Mucosa of descending colon (tissue), 3 donors: ENCODE measurements around the gene VIT. TPM values are rescaled to one million over a fixed set of nuclear protein-coding genes. Genes with fewer than 3 reads are reported as not detected.

Experiments used
- ATAC-seq: fragments of 200-7000 bp; cut with Tn5 transposase; one replicate; pipeline ENCODE4 v1.9.1; 2020; ENCODE audit warnings: mild to moderate bottlenecking, moderate library complexity
- DNase-seq, 3 donors: peaks; one replicate each; pipeline ENCODE4 v3.0.0-alpha.2; 2020
- H3K36me3 ChIP-seq: fragments of 200-600 bp; one replicate; pipeline ENCODE4 v1.8.0; 2021; ENCODE audit warnings: low read depth, mild to moderate bottlenecking
- H3K4me1 ChIP-seq: fragments of 200-600 bp; one replicate; pipeline ENCODE4 v1.8.0; 2021; ENCODE audit warnings: low read depth, mild to moderate bottlenecking
- H3K4me3 ChIP-seq: fragments of 200-600 bp; one replicate; pipeline ENCODE4 v1.8.0; 2021; ENCODE audit warnings: mild to moderate bottlenecking
- H3K9me3 ChIP-seq: fragments of 200-600 bp; one replicate; pipeline ENCODE4 v1.8.0; 2021; ENCODE audit warnings: mild to moderate bottlenecking
- CTCF ChIP-seq: fragments of 200-600 bp; IDR thresholded peaks from one replicate; pipeline ENCODE4 v1.8.0; 2022; ENCODE audit warnings: antibody characterized with exemption, mild to moderate bottlenecking
- intact Hi-C, 2 donors: fragments of 100-400 bp; cut with DNase I in 1 of 2; cut with micrococcal nuclease in 1 of 2; formaldehyde crosslinking; loops; one replicate each; pipeline versions ENCODE4 v1.11.0 to v1.11.1; 2022; cut with DNase I, micrococcal nuclease
- total RNA-seq, 3 donors: library from RNA; stranded (reverse); fragmentation: NEBNext Ultra II Directional in 2 of 3; extraction: Animal tissue kit (Norgen Biotek cat#: 25700) in 2 of 3; gene quantifications; one replicate each; pipeline versions ENCODE4 v1.2.1 to v1.2.4, GENCODE V29; 2021 to 2023
- donor health status: DM: no; HTN: no; CAD: no; lungs with moderate emphysema.
- donor health status: DM: no; HTN: no; CAD: no.
- donor health status: DM: no; HTN: yes; CAD: no.

The VIT gene
- total RNA-seq, 3 donors from 2014 or later = 1.3 to 3.5 TPM; not detected in 1

- intact Hi-C loops = no loop called here
These were observed 35.6 kb downstream of the VIT start for GRCh38 chr2:36731941-36732672.

GRCh38 chr2:36732673-36733036 is 36.1 kb downstream of the VIT start:
- H3K36me3 ChIP-seq = no peaks in the 10 kb centered on the region
- H3K4me3 ChIP-seq = no peak overlapping the region
- intact Hi-C loops = no loop called here
- ATAC-seq = no peak
- no peaks in the 10 kb centered on the region for H3K4me1 ChIP-seq
- TF ChIP-seq CTCF = no peak
- DNase-seq = no peak
- H3K9me3 ChIP-seq = peaks cover 5% of the 10 kb centered on the region

More at GRCh38 chr2:36731941-36732672, 35.6 kb downstream of the VIT start:
- Histone ChIP-seq H3K36me3 (no peaks in the 10 kb centered on the region), H3K4me1 (no peaks in the 10 kb centered on the region), H3K4me3 (no peak overlapping the region), H3K9me3 (peaks cover 5% of the 10 kb centered on the region)
- DNase-seq = no peak
- no peak for TF ChIP-seq CTCF
- no peak for ATAC-seq

DNA sequence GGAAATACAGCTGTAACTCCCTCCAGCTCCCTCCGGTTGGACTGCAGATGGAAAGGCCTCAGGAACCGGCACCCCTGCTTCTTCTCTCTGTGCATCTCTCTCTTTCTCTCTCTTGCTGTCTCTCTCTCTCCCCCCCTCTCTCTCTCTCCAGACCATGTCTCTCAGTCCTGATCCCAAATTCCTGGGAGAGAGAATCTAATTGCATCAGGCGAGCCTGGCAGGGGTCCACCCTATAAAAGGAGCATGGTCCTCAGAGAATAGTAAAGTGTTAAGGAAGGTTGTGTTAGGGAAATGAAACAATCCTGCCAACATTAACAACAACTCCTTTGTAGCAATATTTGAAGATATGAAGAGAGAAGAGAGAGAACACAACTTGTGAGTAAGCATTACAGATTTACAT is 36.7 kb downstream of the VIT start:
- DNase-seq = no peak
- no peak overlapping the region for H3K4me3 ChIP-seq
- H3K9me3 ChIP-seq = peaks cover 5% of the 10 kb centered on the region
- H3K4me1 ChIP-seq = no peaks in the 10 kb centered on the region
- TF ChIP-seq CTCF = no peak
- H3K36me3 ChIP-seq = no peaks in the 10 kb centered on the region
- intact Hi-C loops = no loop called here
- no peak for ATAC-seq

DNA sequence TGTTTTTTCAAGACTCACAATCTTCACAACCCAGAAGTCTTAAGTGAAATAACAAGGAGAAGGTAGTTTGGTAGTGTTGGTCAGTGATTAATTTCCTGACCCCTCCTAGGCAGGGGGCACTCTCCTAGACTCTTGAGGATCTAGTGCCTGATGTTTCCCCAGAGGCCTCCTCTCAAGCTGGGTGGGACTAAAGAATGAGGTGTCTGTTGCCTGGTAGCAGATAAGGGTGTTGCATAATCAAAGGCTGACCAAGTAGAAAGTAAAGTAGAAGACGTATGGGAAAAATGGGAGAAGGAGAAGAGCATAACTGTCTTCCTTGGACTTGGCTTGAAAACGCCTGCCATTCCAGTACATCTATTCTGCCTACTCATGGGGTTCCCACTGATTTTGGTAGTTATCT is 37.8 kb downstream of the VIT start:
- H3K36me3 ChIP-seq = no peaks in the 10 kb centered on the region
- no peak for DNase-seq
- H3K4me1 ChIP-seq = no peaks in the 10 kb centered on the region
- H3K4me3 ChIP-seq = no peak overlapping the region
- ATAC-seq = no peak
- H3K9me3 ChIP-seq = peaks cover 5% of the 10 kb centered on the region
- intact Hi-C loops = no loop called here
- no peak for TF ChIP-seq CTCF

DNA sequence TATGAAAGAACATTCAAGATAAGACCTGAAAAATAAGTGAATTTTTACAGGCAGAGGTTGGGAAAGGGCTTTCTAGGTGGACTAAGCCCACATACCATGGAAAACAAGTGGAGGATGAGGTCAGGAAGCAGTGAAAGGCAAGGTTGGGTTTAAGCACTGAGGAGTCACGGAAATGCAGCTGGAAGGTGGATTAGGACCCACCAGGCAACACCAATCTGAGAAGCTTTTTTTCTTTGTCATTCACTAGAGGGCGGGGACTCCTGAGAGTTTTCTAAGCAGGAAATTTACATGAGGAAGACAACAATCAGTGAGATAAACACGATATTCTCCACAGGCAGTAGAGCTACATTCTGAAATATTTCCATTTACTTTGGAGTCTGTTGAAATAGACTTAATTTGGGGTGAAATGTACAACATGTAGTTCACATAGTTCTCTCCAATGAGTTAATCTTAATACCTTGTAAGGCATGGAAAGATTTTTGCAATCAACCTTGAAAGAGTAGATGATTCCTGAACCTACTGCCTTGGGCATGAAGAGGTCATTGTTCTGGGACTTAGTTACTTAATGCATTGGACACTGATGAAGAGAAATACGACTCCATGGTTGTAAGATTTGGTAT is 40.7 kb downstream of the VIT start:
- TF ChIP-seq CTCF = no peak
- H3K36me3 ChIP-seq = no peaks in the 10 kb centered on the region
- no peak for DNase-seq
- H3K4me1 ChIP-seq = no peaks in the 10 kb centered on the region
- no peak overlapping the region for H3K4me3 ChIP-seq
- no peak for ATAC-seq
- intact Hi-C loops = no loop called here
- H3K9me3 ChIP-seq = no peaks in the 10 kb centered on the region
